HG03439 (cell line): ENCODE measurements around the gene RNF17.
"Not testable (repeated sequence)": the region's sequence is repeated elsewhere in the genome, so short reads cannot be mapped to it uniquely, and the experiment has no call there.

Experiments
- ATAC-seq: cut with Tn5 transposase; IDR thresholded peaks from one replicate; pipeline ENCODE4 v1.9.1; 2021; ENCODE audit warnings: mild to moderate bottlenecking, moderate library complexity; ENCODE audit not compliant: unreplicated experiment

Gene RNF17

DNA sequence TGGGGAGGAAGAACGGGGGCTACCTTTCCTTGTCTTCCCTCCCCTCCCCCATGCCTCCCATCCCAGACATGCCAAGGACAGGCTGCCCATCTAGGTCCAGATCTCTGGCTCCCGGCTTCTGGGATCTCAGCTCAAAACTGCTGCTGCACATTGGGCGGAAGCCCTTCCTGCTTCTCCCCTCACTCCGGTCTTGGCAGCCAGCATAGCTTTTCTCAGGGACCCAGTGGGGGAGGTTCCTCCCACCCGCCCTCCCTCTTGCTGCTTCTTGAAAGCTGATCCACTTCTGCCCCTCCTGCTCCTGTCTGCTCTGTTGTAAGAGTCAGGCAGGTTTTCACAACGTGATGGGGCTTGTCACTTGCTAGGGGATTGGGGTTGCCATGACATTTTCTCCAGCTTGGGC is 21.7 kb upstream of the RNF17 start:
- no peak for ATAC-seq

DNA sequence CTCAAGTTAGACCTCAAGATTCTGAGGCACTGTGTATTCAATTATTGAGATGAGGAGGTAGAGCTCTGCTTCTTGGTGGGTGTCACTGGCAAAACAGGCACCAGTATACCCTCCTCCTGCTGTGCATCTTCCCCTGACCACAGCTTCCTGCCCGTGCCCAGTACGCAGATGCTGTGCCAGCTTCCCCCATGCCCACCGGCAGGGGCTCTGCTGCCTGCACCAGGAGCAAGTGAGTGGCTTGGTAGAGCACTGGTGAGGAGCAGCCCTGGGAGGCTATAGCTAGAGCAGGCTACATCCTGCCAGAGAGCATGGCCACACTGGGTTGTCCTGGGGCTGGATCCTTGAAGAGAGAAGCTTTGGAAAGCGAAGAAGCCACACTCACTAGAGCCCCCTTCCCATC is 21.0 kb upstream of the RNF17 start:
- no peak for ATAC-seq

DNA sequence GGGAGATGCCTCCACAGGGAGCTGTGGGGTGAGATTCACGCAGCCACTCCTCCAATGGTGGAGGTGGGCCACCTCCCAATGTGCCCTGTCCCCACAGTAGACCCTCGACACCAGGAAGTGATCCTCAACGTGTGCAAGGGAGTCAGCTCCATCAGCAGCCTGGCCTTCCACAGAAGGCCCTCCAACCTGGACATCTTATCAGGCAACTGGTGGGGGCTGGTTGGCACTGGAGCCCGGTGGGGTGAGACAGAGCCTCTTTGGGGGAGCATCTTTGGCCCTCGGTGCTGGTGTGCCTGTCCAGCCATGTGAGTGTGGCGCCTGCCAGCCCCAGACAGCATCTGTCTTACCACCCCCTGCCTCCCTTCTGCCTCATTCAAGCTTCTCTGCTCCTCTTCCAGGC is 19.7 kb upstream of the RNF17 start:
- ATAC-seq = no peak

DNA sequence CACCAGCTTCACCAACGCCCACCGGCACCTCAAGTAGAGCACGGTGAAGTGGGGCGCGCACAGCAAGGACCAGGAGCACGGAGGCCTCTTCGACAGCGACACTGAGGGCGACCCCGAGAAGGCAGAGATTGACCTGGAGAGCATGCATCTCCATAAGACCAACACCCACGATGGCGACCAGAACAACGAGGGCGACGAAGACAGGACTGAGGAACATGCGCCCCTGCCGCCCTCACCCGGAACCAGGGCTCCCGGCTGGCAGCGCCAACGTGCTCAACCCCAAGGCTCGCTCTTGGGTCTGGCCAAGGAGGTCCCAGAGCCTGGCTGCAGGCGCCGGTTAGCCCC is 18.5 kb upstream of the RNF17 start:
- ATAC-seq = no peak

DNA sequence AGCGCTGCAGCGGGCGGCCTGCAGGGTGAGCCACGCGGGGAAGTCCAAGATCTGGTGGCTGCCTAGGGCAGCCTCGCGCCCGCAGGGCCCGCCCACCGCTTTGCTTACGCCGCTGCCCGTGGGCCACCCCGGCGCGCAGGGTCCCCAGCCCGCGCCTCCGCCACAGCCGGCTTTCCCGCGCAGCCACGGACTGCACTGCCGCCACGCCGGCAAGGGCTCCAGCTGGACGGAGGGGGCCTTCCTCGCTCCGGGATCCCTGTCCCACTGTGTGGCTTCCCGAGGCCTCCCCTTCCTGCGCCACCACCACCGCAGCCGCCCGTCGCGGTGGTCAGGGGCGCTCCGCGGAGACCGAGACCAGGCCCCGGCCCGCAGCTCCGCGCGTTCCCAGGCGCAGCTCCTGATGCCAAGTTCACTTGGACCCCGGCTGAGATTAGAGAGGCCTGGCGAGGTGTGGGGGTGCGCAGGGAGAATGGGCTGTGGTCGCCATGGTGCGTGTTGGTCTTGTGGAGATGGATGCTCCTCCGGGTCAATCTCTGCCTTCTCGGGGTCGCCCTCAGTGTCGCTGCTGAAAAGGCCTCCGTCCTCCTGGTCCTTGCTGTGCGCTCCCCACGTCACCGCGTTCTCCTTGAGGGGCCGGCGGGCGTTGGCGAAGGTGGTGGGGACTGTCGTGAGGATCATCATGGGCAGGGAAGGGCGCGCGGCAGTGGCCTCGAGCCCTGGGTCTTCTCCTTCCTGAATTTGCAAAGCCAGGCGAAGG is 17.9 kb upstream of the RNF17 start:
- ATAC-seq = no peak

DNA sequence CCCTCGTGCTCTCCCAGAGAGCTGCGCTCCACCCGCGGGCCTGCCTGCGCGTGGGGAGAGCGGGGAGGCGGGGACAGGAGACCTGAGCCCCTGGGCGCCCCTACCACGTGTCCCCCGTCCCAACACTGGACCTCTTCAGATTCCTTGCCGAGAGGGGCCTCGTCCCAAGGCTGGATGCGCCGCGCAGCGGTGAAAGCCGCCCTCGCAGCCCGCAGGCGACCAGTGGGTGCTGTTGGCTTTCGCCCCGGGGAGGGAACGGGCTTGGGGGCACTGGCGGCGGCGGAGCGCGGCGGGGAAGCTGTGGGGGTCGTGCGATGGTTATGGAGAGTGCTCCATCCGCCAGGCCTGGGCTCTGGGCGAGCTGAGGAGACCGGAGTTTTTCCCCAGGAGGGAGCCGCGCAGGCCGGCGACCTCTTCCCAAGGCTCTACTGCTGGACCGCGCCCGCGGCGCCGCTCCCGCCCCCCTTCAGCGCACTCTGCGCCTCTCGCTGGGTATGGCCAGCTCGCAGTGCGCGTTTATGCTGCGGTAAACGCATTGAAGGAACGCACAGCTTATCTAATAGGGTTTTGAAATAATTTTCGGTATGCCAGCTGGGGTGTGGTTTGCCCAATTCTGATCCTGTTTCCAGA is 17.2 kb upstream of the RNF17 start:
- no peak for ATAC-seq

DNA sequence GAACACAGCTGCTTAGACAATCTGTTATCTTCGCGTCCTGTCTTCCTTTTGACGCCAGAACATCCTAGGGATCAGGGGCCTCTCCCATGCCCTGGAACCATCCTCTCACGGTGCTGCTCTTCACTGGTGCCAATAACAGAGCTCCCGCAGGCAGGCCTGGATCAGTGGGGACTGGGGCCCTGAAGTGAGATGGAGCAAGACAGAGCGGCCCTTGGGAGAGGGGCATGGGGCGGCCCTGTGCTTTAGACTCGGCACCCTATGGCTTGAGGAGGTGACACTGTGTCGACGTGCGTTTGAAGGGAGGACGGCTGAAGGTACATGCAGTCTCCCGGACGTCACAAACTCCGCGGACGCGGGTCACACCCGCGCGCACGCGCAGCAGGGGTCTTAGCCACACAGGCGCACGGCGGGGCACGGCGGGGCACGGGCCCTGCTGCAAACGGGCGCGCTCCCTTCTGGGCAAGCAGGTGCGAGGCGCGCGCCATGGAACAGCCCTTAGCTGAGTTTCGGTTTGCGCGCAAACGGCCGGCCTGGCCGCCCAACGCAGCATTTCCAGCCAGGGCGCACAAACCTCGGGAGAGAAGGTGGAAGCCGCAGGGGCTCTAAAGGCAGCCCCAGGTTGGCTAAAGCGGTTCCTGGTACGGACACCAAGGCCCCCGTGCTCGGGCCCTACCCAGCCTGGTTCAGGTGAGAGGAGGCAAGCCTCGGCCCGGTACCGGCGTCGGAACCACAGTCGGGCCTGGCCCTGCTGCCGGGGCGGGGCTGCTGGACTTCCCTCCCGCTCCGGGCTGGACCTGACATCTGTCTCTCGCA is 16.5 kb upstream of the RNF17 start:
- ATAC-seq = no peak

DNA sequence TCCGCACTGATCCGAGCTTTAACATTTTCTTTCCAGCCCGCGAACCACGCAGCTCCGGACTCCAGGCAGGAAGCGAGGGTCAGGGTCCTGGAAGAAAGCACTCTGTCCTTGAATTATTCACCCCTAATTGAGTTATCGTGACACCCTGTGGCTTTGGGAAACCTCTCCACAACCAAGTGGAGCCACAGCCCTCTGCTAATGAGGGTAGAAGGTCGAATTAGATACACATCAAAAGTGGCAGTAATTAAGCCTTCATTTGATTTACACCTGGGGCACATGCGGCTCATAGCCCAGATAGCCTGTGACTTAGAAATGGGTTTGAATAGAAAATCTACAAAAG is 15.9 kb upstream of the RNF17 start:
- no peak for ATAC-seq

DNA sequence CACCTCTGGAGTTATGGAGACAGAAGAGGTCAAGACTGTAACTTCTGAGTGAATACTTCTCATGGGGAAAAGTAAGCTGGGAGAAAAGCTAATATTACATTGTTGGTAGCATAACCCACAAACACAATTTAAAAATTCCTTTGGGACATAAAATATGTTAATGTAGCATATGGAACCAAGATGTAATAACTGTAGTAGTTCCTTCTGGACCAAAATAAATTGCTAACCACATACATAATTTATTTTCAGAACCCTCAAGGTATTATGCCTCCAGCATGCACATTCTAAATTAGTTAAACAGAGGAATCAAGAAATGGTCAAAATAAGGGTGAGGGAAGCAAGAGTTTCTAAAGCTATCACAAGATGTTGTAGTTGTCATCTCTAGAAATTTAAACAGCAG is 4.8 kb upstream of the RNF17 start:
- no peak for ATAC-seq

DNA sequence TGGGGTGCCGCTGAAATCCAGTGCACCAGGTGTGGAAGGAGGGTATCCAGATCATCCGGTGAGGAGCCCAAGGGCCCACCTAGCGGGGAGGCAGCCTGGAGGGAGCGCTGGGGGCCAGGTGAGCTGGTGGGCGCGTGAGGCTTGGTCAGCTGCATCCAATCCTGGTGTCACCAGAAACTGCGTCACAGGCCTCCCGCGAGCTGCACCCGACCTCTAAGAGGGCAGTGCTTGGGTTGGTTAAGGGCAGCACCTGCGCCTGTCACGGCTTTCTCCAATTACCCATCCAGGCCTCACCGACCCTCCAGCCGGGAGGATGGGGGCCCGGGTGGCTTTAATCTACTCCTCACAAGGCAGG is 284 bp downstream of the RNF17 start:
- no peak for ATAC-seq

DNA sequence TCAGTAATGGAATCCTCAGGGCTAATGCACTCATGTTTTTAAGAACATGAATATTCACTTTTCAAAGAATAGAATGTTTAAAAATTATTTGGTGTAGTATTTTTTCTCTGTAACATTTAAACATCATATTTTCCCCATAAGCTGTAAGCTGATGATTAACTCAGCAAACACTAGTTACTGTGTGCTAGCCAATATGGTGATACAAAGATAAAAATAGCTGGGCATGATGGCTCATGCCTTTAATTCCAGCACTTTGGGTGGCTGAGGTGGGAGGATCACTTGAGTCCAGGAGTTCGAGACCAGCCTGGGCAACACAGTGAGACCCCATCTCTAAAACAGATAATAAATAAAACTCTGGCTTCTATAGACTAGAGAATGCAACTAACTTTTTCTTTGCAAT is 13.2 kb downstream of the RNF17 start:
- no peak for ATAC-seq

DNA sequence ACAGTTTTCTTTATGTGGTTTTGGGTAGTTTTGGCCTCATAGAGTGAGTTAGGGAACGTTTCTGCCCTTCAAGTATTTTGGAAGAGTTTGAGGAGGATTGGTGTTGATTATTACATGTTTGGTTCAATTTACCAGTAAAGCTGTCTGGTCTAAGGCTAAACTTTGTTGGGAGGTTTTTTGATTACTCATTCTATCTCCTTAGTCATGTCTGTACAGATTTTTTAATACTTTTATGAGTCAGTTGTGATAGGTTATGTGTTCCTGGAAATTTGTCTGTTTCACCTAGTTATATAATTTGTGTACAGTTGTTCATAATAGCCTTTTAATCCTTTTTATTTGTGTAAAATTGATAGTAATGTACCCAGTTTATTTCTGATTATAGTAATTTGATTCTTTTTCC is 20.4 kb downstream of the RNF17 start:
- ATAC-seq = no peak

DNA sequence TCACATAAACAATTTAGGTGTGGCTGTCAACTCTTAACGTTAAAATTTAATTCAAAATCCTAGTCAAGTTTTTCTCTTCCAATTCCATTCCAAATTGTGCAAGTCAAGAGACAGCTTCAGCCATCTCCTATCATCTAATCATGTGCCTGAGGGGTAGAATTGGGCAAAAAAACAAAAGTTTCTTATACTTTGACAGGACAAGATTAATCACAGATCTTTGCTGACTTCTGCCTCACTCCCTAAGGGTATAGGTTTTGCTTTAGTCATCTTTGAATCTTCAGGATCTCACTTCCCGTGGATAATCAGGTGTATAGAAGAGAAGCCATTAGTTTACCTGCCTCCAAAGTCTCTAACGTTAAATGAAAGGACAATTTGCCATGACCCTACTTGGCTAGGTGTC is 24.6 kb downstream of the RNF17 start:
- no peak for ATAC-seq

DNA sequence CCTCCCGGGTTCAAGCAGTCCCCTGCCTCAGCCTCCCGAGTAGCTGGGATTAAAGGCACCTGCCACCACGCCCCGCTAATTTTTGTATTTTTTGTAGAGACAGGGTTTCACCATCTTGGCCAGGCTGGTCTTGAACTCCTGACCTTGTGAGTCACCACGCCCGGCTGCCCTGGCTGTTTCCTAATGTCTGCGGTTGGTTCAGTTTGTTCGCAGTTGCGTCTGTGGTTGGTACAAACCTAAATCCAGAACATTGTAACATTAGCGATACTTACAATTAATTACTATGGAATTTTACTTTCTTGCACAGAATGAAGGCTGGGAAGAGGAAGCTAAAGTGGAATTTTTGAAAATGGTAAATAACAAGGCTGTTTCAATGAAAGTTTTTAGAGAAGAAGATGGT is 38.1 kb downstream of the RNF17 start:
- no peak for ATAC-seq

DNA sequence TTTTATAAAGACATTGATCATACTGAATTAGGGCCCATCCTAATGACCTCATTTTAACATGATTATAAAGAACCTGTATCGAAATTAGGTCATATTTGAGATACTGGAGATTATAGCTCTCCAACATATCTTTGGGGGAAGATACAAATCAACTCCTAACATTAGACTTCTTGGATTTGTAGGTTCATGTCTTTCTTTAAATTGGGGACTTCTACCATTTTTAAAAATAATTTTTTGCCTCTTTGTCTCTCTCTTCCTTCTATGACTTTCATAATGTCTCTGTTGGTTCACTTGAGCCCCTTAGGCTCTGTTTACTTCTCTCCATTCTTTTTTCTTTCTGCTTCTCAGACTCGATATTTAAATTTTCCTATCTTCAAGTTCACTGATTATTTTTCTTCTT is 57.2 kb downstream of the RNF17 start:
- ATAC-seq = no peak

DNA sequence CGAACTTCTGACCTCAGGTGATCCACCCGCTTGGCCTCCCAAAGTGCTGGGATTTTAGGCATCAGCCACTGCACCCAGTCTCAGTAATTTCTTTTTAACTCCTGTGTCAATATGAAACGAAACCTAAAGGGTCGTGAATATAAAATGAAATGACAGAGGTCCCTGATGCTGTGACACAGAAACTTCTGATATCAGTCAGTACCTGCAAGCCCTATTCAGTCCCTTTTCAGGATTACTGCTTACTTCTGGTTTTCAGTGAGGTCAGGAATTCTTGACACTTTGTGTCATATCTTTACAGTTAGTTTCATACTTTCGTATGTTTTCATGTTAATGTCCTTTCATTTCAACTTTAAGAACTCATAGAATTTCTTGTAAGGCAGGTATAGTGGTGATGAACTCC is 58.7 kb downstream of the RNF17 start:
- no peak for ATAC-seq

DNA sequence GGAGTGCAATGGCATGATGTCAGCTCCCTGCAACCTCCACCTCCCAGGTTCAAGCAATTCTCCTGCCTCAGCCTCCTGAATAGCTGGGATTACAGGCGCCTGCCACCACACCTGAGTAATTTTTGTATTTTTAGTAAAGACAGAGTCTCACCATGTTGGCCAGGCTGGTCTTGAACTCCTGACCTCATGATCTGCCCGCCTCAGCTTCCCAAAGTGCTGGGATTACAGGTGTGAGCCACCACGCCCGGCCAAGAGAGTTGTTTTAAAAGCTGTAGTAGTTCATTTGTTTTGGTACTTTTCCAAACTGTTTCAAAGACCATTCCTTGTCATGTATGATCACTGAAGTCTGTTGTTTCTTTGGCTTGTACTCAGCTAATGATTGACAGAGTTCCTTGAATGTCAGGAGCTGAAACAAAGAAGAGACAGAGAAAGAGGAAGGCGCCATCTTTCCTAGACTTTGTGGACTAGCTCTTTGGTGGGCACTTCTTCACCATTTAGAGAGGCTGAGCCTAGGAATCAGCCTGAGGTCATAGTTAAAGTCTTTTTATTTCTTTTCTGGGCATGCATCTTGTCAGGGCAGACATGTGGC is 59.2 kb downstream of the RNF17 start:
- not testable (repeated sequence) for ATAC-seq

DNA sequence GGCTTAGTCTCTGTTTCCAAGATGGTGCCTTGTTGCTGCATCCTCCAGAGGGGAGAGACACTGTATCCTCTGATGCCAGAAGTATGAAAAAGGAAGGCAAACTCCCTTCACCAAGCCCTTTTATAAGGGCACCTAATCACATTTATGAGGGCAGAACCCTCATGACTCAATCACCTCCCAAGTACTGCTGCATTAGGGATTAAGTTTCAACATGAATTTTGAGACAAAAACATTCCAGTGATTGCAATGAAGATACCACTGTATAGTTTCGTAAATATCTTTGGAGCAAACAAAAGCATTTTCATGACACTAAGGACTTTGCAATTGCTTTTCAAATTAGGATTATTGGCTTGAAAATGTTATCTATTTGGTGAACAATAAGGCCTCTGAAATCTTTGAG is 63.8 kb downstream of the RNF17 start:
- ATAC-seq = no peak

DNA sequence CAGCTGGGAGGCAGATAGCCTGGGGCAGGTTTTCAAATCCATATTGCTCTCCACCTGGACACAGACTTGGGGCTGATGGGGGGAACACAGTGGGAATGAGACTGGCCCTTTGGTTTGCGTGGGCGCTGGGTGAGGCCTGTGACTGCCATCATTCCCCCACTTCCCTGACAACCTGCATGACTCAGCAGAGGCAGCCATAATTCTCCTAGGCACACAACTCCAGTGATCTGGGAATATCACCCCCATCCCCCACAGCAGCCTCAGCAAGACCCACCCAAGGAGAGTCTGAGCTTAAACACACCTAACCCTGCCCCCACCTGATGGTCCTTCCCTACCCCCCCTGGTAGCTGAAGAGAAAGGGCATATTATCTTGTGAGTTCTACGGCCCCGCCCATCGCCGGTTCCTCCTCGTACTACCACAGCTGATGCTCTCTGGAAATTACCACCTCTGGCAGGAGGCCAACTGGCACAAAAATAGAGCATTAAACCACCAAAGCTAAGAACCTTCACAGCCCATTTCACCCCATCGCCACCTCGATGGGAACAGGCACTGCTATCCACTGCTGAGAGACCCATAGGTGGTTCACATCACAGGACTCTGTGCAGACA is 71.0 kb downstream of the RNF17 start:
- ATAC-seq = no peak

DNA sequence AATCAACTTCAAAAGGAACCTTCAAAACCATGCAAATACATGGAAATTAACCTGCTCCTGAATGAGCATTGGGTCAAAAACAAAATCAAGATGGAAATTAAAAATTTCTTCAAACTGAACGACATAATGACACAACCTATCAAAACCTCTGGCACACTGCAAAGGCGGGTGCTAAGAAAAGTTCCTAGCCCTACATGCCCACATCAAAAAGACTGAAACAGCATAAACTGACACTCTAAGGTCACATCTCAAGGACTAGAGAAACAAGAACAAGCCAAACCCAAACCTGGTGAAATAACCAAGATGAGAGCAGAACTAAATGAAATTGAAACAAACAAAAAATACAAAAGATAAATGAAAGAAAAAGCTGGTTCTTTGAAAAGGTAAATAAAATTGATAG is 73.6 kb downstream of the RNF17 start:
- not testable (repeated sequence) for ATAC-seq

DNA sequence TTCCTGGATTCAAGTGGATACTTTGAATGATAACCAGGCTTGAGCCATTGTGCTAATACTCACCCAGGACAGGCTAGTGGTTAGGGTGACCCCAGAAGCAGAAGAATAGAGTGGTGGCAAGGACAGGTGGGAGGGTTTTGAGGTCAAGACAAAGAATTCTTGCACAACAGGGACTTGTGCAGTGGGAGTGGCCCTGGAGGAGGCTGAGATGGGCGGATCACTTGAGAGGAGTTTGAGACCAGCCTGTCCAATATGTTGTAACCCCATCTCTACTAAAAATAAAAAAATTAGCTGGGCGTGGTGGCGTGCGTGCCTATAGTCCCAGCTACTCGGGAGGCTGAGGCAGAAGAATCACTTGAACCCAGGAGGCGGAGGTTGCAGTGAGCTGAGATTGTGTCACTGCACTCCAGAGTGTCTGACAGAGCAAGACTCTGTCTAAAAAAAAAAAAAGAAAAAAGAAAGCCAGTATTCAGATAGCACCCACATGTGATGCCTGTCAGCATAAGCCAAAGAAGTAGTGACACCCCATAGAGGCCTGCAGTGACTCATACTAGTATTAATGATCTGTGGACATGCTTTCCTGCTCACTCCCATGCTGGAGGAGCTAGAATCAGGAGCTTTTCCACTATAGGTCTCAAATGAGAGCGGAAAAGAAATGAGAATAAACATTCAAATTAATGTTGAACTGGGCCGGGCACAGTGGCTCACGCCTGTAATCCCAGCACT is 78.7 kb downstream of the RNF17 start:
- ATAC-seq = no peak
